GM18873 (cell line): ENCODE measurements around the gene SNX27.

ENCODE experiments used
- ATAC-seq: cut with Tn5 transposase; IDR thresholded peaks from one replicate; pipeline ENCODE4 v1.9.1; 2021; ENCODE audit warnings: mild to moderate bottlenecking, moderate library complexity, moderate number of reproducible peaks; ENCODE audit not compliant: unreplicated experiment, low FRiP score

Gene SNX27

GRCh38 chr1:151701515-151701914, 89.7 kb downstream of the SNX27 start:
- no peak for ATAC-seq

GRCh38 chr1:151702936-151703335, 91.1 kb downstream of the SNX27 start:
- ATAC-seq, result no peak

- no peak for ATAC-seq
Measured at GRCh38 chr1:151703813-151704212, 92.0 kb downstream of the SNX27 start.

DNA sequence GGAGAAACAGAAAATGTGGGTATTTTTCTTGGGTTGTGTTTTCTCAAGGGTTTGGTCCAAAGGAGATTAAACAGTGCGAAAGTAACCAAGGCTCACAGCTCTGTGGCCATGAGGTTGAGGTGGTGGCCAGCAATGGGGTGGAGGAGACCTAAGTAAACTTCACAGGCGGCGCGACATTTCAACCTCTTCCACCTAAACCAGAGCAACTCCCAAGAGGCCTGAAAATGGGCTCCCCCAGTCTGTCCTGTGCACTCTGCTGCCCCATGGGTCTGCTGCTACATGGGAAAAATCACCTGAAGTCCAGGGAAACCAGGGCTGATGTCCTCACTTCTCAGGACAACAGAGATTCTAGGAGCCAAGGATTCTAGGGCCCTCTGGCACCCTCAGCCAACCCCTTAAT, 92.4 kb downstream of the SNX27 start:
- no peak for ATAC-seq

DNA sequence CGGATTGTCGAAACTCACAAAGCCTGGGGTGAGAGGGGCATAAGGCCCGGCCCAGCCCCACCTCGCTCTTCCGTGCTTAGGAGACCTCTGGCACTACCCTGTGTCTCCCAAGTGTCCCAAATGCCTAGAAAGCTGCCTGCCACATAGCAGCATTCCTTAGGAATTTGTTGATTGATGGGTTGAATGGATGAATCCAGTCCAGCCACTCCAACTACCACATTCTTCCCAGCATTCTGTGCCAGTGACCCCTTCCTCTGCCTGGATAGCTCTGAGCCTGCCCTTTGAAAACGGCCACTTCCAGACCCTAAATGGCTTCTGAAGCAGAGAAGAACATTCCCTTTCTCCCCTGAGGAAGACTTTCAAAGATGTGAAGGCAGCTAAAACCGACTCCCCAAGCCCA, 93.3 kb downstream of the SNX27 start:
- no peak for ATAC-seq

GRCh38 chr1:151705753-151706463, 94.1 kb downstream of the SNX27 start:
- no peak for ATAC-seq

- no peak for ATAC-seq
Measured at GRCh38 chr1:151706464-151707415, 94.9 kb downstream of the SNX27 start.

- ATAC-seq, result no peak
Measured at GRCh38 chr1:151707541-151708065, 95.8 kb downstream of the SNX27 start.

DNA sequence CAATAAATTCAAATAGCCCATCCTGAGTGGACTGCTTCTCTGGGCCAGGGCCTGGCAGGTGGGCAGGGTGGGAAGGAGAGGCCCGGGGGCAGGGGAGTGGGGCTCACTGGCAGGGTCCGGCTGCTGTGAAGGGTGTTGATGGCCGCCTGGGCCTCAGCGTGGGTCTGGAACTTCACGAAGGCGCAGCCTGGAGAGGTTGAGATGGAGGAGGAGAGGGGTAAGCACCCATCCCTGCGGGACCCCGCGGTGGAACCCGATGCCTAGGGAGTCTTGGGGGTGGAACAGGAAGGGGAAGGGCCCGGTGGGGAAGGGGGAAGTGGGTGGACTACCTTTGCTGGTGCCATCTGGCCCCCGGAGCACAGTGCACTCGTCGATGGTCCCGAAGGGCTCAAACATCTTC, 97.0 kb downstream of the SNX27 start:
- no peak for ATAC-seq

GRCh38 chr1:151710187-151710840, 98.5 kb downstream of the SNX27 start:
- ATAC-seq, result no peak

GRCh38 chr1:151711044-151711800, 99.4 kb downstream of the SNX27 start:
- no peak for ATAC-seq

DNA sequence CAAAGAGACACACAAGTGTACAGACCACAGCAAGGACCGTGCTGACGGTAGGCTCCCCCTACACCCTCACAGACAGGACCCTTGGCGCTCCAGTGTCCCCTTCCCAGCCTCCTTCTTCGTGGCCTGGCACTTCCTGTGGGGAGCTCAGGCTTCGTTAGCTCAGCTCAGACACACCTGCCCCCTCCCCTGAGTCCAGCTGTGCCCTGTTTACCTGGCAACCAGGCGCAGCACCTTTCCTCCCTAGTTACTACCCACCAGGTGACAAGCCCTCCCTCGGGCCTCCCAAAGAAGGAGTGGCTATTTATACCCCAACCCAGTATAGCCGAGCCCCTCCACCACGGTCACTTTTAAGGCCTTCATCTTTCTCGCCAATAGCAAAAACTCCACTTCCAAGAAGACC, 100.1 kb downstream of the SNX27 start:
- ATAC-seq, result no peak

GRCh38 chr1:151713044-151713443, 101.2 kb downstream of the SNX27 start:
- no peak for ATAC-seq

- ATAC-seq, result no peak
Measured at GRCh38 chr1:151713874-151714273, 102.0 kb downstream of the SNX27 start.

DNA sequence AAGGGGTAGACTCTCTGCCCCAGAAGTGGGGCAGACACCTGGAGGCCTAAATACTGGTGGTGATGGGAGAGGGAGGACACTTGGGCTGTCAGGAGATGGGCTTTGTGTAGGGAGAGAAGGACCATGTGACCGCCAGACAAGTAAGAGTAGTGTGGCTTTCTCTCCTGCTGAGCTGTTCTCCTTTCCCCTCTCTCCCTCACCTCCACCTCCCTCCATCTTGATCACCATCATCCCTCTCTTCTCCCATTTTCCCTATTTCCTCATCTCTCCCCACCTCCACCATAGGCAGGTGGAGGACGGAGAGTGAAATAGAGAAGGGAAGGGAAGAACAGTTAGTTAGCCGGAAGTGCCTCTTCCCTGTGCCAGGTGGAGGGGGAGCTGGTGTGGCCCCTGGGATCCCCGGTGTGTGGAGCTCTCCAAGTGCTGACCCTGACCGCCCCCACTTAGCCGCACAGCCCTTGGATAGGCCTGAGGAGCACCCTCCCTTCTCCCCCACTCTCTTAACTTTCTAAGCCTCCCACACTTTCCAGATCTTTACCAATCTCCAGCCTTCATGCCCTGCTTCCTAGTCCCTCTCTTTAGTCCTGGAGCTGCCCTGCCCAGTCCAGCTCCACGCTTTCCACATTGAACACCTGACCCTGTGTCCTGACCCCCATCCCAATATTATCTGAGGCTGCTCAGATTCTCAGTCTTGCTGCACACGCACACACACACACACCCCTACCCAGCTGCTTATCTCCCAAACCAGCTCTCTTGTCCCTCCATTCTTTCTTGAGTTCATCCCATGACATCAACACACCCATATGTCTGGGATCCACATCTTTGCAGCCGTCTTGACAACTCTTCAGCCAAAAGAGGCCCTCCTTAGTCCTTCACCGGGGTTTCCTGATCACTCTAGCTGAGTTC, 103.2 kb downstream of the SNX27 start:
- ATAC-seq, result no peak

DNA sequence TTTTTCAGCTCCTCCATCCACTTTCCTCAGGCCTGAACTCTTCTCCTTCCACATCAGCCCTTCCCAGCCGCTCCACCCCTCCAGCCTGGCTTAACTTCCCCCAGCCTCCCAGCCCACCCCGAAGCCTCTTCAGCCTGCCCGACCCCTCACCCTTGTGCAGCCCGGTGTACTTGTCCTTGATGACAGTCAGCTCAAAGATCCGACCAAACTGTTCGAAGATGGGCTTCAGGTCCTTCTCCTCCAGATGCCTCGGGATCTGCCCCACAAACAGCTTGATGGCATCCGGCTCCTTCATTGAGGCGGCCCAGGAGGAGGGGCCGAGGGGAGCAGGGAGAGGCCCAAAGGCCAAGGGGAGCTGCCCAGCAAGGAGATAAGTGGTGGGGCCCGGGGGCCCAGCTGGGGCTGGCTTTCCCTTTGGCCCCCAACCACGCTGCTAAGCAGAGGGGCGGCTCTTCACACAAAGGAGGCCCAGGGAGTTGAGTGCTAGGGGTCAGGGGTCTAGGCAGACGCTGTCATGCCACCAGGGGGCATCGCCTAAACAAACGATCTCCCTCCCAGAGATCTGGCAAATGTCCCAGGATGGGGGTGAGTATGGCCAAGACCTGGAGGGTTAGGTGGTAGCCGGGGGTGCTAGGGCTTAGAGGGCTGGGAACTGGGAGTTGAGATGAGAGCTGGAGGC, 104.0 kb downstream of the SNX27 start:
- ATAC-seq, result no peak

DNA sequence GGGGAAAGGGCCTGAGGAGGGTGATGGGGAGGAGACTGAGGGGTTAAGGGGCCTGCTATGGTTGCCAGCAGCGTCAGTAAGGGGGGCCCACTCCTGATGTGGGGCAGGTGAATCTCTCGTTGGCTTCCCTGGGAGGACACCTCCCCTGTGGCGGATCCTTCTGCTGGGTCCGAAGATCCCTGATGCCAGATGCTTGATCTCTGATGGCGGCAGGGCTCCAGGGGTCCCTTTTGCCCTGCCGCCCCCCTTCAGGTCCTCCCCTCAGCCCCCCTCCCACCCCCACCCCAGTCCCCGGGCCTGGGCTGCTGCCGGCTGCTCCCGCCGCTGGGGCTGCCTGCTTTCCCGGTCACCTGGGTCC, 104.5 kb downstream of the SNX27 start:
- no peak for ATAC-seq

DNA sequence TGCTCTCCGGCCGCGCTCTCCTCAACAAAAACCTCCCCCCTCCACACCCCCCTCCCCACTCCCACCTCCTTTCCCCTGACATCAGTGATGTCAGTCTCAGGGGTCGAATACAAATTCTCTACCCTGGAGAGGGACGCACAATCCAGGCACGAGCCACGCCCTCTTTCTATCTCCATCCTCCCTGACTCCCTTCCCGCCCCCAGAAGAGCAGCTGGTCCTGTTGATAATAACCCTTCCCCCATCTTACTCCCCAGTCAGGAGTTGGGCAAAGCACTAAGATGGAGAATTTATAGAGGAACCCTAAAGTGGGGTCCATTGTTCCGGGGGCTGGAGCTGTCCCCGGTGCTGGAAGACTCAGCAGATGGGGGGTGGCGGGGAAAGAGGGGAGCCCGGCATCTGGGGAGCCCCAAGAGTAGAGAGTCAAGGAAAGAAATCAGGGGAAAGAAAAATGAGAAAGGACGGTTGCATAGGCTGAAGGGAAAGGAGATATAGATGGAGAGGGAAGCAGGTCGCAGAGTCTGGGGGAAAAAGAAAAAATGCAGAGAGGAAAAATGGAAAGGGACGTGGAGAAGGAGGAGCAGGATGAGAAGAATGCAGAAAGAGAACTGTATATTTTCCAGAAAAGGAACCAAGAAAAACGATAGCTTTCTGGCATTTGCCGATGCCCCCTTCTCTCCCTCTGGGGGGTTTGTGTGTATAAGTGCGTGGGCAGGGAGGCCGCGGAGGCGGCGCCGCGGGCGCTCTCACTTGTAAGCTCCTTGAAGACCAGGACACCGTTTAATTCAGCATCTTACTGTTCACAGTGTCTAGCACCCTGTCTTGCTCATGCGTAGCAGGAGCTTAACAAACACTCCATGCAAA, 105.2 kb downstream of the SNX27 start, which contains the start of gene CELF3:
CELF3 (minus strand) TSS at position 33 of the 861 bp plus-strand sequence. CDS start 783 bp downstream, outside the sequence.
- no peak for ATAC-seq
